Upper lobe of left lung (tissue), 4 donors: ENCODE data around the gene XRCC4.

Experiments used
- EP300 ChIP-seq, 4 donors: sonication (generic); formaldehyde crosslinking; IDR thresholded peaks; one replicate each; pipeline ENCODE4 v1.5.1; 2017; ENCODE audit warnings: antibody characterized with exemption in 4 of 4, control low read depth in 2 of 4
- POLR2A ChIP-seq, 4 donors: fragments of 450-650 bp; IDR thresholded peaks; one replicate each; pipeline ENCODE4 v1.5.1; 2016 to 2017; ENCODE audit warnings: antibody characterized with exemption in 4 of 4, mild to moderate bottlenecking in 2 of 4
- POLR2AphosphoS5 ChIP-seq, 2 donors: sonication (generic); formaldehyde crosslinking; IDR thresholded peaks; one replicate each; pipeline ENCODE4 v1.5.1; 2017; ENCODE audit warnings: antibody characterized with exemption in 2 of 2
- TF ChIP-seq, protein P1 (sequence below), 6 experiments: fragments of 450-650 bp in 4 of 6; fragments of 200-600 bp in 2 of 6; sonication (generic) in 2 of 6; IDR thresholded peaks; one replicate each; pipeline ENCODE4 v1.5.1; 2016 to 2019; ENCODE audit warnings: antibody characterized with exemption in 6 of 6

- no peak for TF ChIP-seq EP300 (IDR thresholded peaks at IDR 0.05)
- TF ChIP-seq, protein P1, sequence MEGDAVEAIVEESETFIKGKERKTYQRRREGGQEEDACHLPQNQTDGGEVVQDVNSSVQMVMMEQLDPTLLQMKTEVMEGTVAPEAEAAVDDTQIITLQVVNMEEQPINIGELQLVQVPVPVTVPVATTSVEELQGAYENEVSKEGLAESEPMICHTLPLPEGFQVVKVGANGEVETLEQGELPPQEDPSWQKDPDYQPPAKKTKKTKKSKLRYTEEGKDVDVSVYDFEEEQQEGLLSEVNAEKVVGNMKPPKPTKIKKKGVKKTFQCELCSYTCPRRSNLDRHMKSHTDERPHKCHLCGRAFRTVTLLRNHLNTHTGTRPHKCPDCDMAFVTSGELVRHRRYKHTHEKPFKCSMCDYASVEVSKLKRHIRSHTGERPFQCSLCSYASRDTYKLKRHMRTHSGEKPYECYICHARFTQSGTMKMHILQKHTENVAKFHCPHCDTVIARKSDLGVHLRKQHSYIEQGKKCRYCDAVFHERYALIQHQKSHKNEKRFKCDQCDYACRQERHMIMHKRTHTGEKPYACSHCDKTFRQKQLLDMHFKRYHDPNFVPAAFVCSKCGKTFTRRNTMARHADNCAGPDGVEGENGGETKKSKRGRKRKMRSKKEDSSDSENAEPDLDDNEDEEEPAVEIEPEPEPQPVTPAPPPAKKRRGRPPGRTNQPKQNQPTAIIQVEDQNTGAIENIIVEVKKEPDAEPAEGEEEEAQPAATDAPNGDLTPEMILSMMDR (IDR thresholded peaks at IDR 0.05) = no peak
- TF ChIP-seq POLR2A (IDR thresholded peaks at IDR 0.05) = no peak
- TF ChIP-seq POLR2AphosphoS5 (IDR thresholded peaks at IDR 0.05) = no peak
Observed at GRCh38 chr5:83059341-83059740, 18.0 kb upstream of the XRCC4 start.
